Measurements from ENCODE around the gene HMGCS2. TPM values are rescaled to one million over a fixed set of nuclear protein-coding genes. Genes with fewer than 3 reads are reported as not detected.

HMGCS2 gene
- total and polyA plus RNA-seq, 10 of the 15 experiments (the other 5 are each of a cell fraction or from before 2014, with no cell fraction given), result 0.49 TPM; not detected in 9

DNA sequence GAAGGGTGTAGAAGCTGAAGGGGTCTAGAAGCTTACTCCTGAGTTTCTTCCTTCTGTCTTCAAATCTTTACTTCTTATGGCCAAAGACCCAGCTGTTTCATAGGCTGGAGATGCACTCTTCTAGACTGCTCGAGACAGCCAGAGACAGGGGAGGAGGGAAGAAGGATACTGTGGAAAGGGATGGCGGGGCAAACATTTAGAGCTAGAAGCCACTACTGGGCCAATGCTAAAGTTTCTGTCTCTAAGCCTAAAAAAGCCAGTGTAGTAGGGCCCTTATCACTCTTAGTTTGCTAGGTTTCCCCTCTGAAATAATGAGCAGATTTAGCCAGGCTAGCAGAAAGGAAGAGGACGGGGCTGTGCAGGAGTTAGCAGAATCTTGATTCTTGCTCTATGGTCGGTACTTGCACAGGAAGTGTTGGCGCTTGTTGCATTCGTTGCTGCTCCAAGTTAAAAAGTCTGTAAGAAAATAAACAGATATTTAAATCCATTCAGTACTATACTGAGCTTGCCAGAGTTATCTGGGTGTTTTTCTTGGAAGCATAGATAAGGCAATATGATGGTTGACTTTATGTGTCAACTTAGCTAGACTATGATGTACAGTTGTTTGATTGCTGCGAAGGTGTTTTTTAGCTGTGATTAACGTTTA, 25.6 kb upstream of the HMGCS2 start:
- RAD21 ChIA-PET (ENCODE audit: unreplicated experiment), result no interaction called here
- no peak overlapping the region for H2AFZ ChIP-seq (ENCODE audit: control insufficient read depth, low read depth, low read length)
- SMC1A ChIA-PET (ENCODE audit: uncharacterized antibody, unreplicated experiment), result interaction anchor here (0.6 kb wide), 1 partner anchor 43 kb away, joined by 3 read pairs; no protein-coding TSS in a partner anchor
- BruUV-seq (replicated peaks), result no TSS peak
- no peak for DNase-seq (ENCODE audit: low read depth, low spot score)
- CTCF ChIA-PET, result interaction anchor here (1.5 to 2.1 kb wide), 2 partner anchors 15 to 49 kb away, joined by 3 to 9 read pairs; no protein-coding TSS in a partner anchor
- no peak overlapping the region for H3K9ac ChIP-seq (ENCODE audit: control insufficient read depth, insufficient read depth, low read length)
- ATAC-seq, result no peak
- no peak overlapping the region for H3K27ac ChIP-seq (ENCODE audit: control insufficient read depth, insufficient read depth)
- POLR2A ChIA-PET, result interaction anchor here (0.5 kb wide), 1 partner anchor 104 kb away, joined by 6 read pairs; no protein-coding TSS in a partner anchor
- peaks cover 0 to 3% of the 10 kb centered on the region in 2 experiments; a peak in 2 of 4 replicates for H3K27me3 ChIP-seq (replicated peaks in 1 of 2; ENCODE audit: control insufficient read depth in 2 of 2, insufficient read depth in 2 of 2, low read length in 1 of 2)
- H3K36me3 ChIP-seq (ENCODE audit: control insufficient read depth in 2 of 2, insufficient read depth in 2 of 2, low read length in 1 of 2), result no peaks in the 10 kb centered on the region
- no peak for FAIRE-seq
- H3K9me3 ChIP-seq (replicated peaks; ENCODE audit: control insufficient read depth, insufficient read depth, low read length), result no peaks in the 10 kb centered on the region
- intact Hi-C loops (cut with micrococcal nuclease; ENCODE audit: unreplicated experiment), result no loop called here
- no peak overlapping the region for H3K4me2 ChIP-seq (ENCODE audit: control insufficient read depth, insufficient read depth)
- 38% methylated on average over 8 of the region's 8 CpGs for WGBS (ENCODE audit: insufficient coverage, insufficient replicate concordance, low lambda C conversion rate, missing lambda C conversion rate)
- H3K4me1 ChIP-seq (ENCODE audit: control insufficient read depth, insufficient read depth, low read length), result no peaks in the 10 kb centered on the region
- no peaks in the 10 kb centered on the region for H3K79me2 ChIP-seq (ENCODE audit: control insufficient read depth, insufficient read depth, low read length)
- TF ChIP-seq YY1 (IDR thresholded peaks at IDR 0.05; ENCODE audit: low read depth, low read length), result no peak
- no peak for TF ChIP-seq HDAC6 (IDR thresholded peaks at IDR 0.05; ENCODE audit: unreplicated experiment)
- TF ChIP-seq ZNF384 (IDR thresholded peaks at IDR 0.05; ENCODE audit: borderline replicate concordance, low read depth, low read length), result no peak
- TF ChIP-seq GABPA (IDR thresholded peaks at IDR 0.05; ENCODE audit: low read depth), result no peak
- no peak for TF ChIP-seq RBBP5 (conservative IDR thresholded peaks at IDR 0.05)
- TF ChIP-seq NR2C2 (IDR thresholded peaks at IDR 0.05; ENCODE audit: borderline replicate concordance, control insufficient read depth, insufficient read length, low read depth), result no peak
- TF ChIP-seq IRF3 (IDR thresholded peaks at IDR 0.05), result no peak
- no peak for TF ChIP-seq BCLAF1 (IDR thresholded peaks at IDR 0.05)
- TF ChIP-seq RAD21 (IDR thresholded peaks at IDR 0.05; ENCODE audit: insufficient read depth, low read depth, low read length), result no peak
- no peak for TF ChIP-seq ZBED1 (IDR thresholded peaks at IDR 0.05; ENCODE audit: borderline replicate concordance)
- TF ChIP-seq BACH1 (IDR thresholded peaks at IDR 0.05; ENCODE audit: borderline replicate concordance), result no peak
- TF ChIP-seq BCL11A (IDR thresholded peaks at IDR 0.05; ENCODE audit: low read depth, low read length), result no peak
- TF ChIP-seq IRF4 (IDR thresholded peaks at IDR 0.05; ENCODE audit: low read depth, low read length), result no peak
- TF ChIP-seq JUND (IDR thresholded peaks at IDR 0.05; ENCODE audit: low read depth, low read length), result no peak
- TF ChIP-seq KLF5 (IDR thresholded peaks at IDR 0.05; ENCODE audit: partially characterized antibody), result no peak
- TF ChIP-seq CREB1 (IDR thresholded peaks at IDR 0.05; ENCODE audit: low read depth), result no peak
- TF ChIP-seq EP300 (IDR thresholded peaks at IDR 0.05; ENCODE audit: borderline replicate concordance in 1 of 2, control insufficient read depth in 1 of 2, low read depth in 2 of 2, low read length in 2 of 2), result no peak
- TF ChIP-seq, protein P1, sequence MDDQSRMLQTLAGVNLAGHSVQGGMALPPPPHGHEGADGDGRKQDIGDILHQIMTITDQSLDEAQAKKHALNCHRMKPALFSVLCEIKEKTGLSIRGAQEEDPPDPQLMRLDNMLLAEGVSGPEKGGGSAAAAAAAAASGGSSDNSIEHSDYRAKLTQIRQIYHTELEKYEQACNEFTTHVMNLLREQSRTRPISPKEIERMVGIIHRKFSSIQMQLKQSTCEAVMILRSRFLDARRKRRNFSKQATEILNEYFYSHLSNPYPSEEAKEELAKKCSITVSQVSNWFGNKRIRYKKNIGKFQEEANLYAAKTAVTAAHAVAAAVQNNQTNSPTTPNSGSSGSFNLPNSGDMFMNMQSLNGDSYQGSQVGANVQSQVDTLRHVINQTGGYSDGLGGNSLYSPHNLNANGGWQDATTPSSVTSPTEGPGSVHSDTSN (IDR thresholded peaks at IDR 0.05; ENCODE audit: insufficient replicate concordance, low read depth, low read length), result no peak
- H3K4me3 ChIP-seq, result no peak overlapping the region
- in situ Hi-C loops (cut with MboI), result no loop called here
- H4K20me1 ChIP-seq (ENCODE audit: control insufficient read depth, insufficient read depth), result 0 out of 2 replicates have a peak, but pooled peaks cover 3% of the 10 kb centered on the region
